Liver (tissue), 3 donors: ENCODE results near the gene ZSCAN10.

Experiments
- CTCF ChIP-seq: fragments of 150-350 bp; IDR thresholded peaks from 2 replicates; pipeline ENCODE4 v1.5.1; 2017; ENCODE audit warnings: improper control_type of control experiment, low read depth, low read length; ENCODE audit not compliant: missing input control
- EGR1 ChIP-seq, 2 donors: IDR thresholded peaks; 2 replicates each; pipeline ENCODE4 v1.6.1; 2016 to 2018; ENCODE audit warnings: antibody characterized with exemption in 2 of 2, low read depth in 2 of 2
- MAX ChIP-seq: IDR thresholded peaks from 2 replicates; pipeline ENCODE4 v1.6.1; 2016; ENCODE audit warnings: antibody characterized with exemption
- NR2F2 ChIP-seq: IDR thresholded peaks from 2 replicates; pipeline ENCODE4 v1.6.1; 2016; ENCODE audit warnings: antibody characterized with exemption
- RAD21 ChIP-seq, 2 donors: IDR thresholded peaks; 2 replicates each; pipeline ENCODE4 v1.6.1; 2016; ENCODE audit warnings: antibody characterized with exemption in 2 of 2, mild to moderate bottlenecking in 2 of 2
- RXRA ChIP-seq, 2 donors: IDR thresholded peaks; 2 replicates each; pipeline ENCODE4 v1.6.1; 2017 to 2018; ENCODE audit warnings: antibody characterized with exemption in 2 of 2, mild to moderate bottlenecking in 1 of 2
- SP1 ChIP-seq: IDR thresholded peaks from 2 replicates; pipeline ENCODE4 v1.6.1; 2018; ENCODE audit warnings: antibody characterized with exemption, mild to moderate bottlenecking
- YY1 ChIP-seq: IDR thresholded peaks from 2 replicates; pipeline ENCODE4 v1.6.1; 2016; ENCODE audit warnings: antibody characterized with exemption, mild to moderate bottlenecking
- TF ChIP-seq, protein P1 (sequence below): IDR thresholded peaks from 2 replicates; pipeline ENCODE4 v1.6.1; 2016; ENCODE audit warnings: antibody characterized with exemption
- donor health status: healthy.
- donor health status: healthy.

DNA sequence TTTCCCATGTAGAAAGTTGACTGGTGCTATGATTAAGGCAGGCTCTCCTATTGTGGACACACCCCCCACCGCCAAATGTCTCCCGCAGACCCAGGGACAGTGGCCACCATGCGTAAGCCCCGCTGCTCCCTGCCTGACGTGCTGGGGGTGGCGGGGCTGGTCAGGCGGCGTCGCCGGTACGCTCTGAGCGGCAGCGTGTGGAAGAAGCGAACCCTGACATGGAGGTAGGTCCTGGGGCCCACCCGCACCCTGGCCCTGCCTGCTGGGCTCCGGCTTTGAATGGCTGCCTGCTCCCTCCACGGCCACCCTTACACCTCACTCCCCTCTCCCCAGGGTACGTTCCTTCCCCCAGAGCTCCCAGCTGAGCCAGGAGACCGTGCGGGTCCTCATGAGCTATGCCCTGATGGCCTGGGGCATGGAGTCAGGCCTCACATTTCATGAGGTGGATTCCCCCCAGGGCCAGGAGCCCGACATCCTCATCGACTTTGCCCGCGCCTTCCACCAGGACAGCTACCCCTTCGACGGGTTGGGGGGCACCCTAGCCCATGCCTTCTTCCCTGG is 49.1 kb downstream of the ZSCAN10 start:
- TF ChIP-seq EGR1 (IDR thresholded peaks at IDR 0.05; ENCODE audit: low read depth in 2 of 2) (no peak), YY1 (no peak), CTCF (no peak), NR2F2 (no peak), MAX (no peak), SP1 (no peak), RAD21 (IDR thresholded peaks at IDR 0.05) (no peak), RXRA (IDR thresholded peaks at IDR 0.05) (no peak)
- TF ChIP-seq, protein P1, sequence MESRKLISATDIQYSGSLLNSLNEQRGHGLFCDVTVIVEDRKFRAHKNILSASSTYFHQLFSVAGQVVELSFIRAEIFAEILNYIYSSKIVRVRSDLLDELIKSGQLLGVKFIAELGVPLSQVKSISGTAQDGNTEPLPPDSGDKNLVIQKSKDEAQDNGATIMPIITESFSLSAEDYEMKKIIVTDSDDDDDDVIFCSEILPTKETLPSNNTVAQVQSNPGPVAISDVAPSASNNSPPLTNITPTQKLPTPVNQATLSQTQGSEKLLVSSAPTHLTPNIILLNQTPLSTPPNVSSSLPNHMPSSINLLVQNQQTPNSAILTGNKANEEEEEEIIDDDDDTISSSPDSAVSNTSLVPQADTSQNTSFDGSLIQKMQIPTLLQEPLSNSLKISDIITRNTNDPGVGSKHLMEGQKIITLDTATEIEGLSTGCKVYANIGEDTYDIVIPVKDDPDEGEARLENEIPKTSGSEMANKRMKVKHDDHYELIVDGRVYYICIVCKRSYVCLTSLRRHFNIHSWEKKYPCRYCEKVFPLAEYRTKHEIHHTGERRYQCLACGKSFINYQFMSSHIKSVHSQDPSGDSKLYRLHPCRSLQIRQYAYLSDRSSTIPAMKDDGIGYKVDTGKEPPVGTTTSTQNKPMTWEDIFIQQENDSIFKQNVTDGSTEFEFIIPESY = no peak
